Panc1 (cell line): ENCODE measurements around the gene RNASEH1.

ENCODE experiments used
- POLR2AphosphoS5 ChIP-seq: IDR thresholded peaks from 2 replicates; pipeline ENCODE4 v1.6.1; 2012; ENCODE audit warnings: mild to moderate bottlenecking, low read depth, low read length, moderate library complexity
- REST ChIP-seq, 2 experiments: IDR thresholded peaks; 2 replicates each; pipeline ENCODE4 v1.6.1; 2011 to 2012; ENCODE audit warnings: low read depth in 2 of 2, control low read depth in 1 of 2, low read length in 1 of 2, mild to moderate bottlenecking in 1 of 2, moderate library complexity in 1 of 2; ENCODE audit not compliant: insufficient read depth in 1 of 2
- TF ChIP-seq, protein P1 (sequence below): fragments of 450-650 bp; IDR thresholded peaks from 2 replicates; pipeline ENCODE4 v1.5.1; 2017; ENCODE audit warnings: mild to moderate bottlenecking

- TF ChIP-seq REST (IDR thresholded peaks at IDR 0.05; ENCODE audit: insufficient read depth in 1 of 2, low read depth in 2 of 2, low read length in 1 of 2): no peak
- TF ChIP-seq, protein P1, sequence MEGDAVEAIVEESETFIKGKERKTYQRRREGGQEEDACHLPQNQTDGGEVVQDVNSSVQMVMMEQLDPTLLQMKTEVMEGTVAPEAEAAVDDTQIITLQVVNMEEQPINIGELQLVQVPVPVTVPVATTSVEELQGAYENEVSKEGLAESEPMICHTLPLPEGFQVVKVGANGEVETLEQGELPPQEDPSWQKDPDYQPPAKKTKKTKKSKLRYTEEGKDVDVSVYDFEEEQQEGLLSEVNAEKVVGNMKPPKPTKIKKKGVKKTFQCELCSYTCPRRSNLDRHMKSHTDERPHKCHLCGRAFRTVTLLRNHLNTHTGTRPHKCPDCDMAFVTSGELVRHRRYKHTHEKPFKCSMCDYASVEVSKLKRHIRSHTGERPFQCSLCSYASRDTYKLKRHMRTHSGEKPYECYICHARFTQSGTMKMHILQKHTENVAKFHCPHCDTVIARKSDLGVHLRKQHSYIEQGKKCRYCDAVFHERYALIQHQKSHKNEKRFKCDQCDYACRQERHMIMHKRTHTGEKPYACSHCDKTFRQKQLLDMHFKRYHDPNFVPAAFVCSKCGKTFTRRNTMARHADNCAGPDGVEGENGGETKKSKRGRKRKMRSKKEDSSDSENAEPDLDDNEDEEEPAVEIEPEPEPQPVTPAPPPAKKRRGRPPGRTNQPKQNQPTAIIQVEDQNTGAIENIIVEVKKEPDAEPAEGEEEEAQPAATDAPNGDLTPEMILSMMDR: no peak
- TF ChIP-seq POLR2AphosphoS5: no peak
Observed at GRCh38 chr2:3597567-3597966, 39.4 kb upstream of the RNASEH1 start.
